Mammary microvascular endothelial cell (primary cell): Measurements from ENCODE around the gene CD55. TPM values are rescaled to one million over a fixed set of nuclear protein-coding genes. Genes with fewer than 3 reads are reported as not detected.

Experiments used
- total RNA-seq: library from RNA; depleted of rRNA; stranded (reverse); fragments of >200 nt; gene quantifications from 2 replicates; pipeline ENCODE4 v1.2.3, GENCODE V29; 2015

The CD55 gene, protein sequence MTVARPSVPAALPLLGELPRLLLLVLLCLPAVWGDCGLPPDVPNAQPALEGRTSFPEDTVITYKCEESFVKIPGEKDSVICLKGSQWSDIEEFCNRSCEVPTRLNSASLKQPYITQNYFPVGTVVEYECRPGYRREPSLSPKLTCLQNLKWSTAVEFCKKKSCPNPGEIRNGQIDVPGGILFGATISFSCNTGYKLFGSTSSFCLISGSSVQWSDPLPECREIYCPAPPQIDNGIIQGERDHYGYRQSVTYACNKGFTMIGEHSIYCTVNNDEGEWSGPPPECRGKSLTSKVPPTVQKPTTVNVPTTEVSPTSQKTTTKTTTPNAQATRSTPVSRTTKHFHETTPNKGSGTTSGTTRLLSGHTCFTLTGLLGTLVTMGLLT
- 253 and 317 TPM in 2 replicates for total RNA-seq

GRCh38 chr1:207321079-207321789 lies at the start of gene CD55:
TSS of gene CD55 (plus strand) at chr1:207321678. CDS start at chr1:207321766, 88 bp downstream.

Other genes with a start within 250 kb of the CD55 start
- 1.2 TPM in 1 of 2 replicates, not detected in the other for gene C4BPB, start 232.8 kb upstream of the CD55 start, total RNA-seq
- not detected in 2 replicates for gene C4BPA, start 217.4 kb upstream of the CD55 start, total RNA-seq
- gene CR2, start 132.7 kb downstream of the CD55 start, total RNA-seq = not detected in 2 replicates
- gene CR1, start 174.5 kb downstream of the CD55 start, total RNA-seq = under 0.01 TPM in 1 of 2 replicates, not detected in the other